Measurements from ENCODE around the gene NUDT6.

DNA sequence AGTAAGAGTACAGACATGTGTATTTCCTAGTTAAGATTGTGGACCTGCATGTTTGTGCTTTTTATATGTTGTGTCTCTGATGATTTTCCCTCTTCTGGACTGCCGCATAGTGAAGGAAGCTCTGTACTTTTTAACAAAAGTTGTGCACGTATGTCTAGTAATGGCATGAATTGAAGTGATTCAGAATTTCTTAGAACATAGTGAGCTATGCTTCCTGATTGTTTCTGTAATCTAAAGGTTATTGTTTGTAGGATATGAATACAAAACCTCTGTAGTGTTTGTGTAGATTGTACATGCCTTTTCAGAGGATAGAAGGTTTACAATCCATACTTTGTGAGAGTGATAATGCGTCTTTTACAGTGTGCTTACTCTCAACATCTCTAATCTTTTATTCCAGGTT, 37.0 kb upstream of the NUDT6 start:
- TF ChIP-seq FOXJ3 (CRISPR knock-in tag; IDR thresholded peaks at IDR 0.05), result no peak
- TF ChIP-seq, protein P1, sequence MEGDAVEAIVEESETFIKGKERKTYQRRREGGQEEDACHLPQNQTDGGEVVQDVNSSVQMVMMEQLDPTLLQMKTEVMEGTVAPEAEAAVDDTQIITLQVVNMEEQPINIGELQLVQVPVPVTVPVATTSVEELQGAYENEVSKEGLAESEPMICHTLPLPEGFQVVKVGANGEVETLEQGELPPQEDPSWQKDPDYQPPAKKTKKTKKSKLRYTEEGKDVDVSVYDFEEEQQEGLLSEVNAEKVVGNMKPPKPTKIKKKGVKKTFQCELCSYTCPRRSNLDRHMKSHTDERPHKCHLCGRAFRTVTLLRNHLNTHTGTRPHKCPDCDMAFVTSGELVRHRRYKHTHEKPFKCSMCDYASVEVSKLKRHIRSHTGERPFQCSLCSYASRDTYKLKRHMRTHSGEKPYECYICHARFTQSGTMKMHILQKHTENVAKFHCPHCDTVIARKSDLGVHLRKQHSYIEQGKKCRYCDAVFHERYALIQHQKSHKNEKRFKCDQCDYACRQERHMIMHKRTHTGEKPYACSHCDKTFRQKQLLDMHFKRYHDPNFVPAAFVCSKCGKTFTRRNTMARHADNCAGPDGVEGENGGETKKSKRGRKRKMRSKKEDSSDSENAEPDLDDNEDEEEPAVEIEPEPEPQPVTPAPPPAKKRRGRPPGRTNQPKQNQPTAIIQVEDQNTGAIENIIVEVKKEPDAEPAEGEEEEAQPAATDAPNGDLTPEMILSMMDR (IDR thresholded peaks at IDR 0.05), result no peak
- TF ChIP-seq, protein P2, sequence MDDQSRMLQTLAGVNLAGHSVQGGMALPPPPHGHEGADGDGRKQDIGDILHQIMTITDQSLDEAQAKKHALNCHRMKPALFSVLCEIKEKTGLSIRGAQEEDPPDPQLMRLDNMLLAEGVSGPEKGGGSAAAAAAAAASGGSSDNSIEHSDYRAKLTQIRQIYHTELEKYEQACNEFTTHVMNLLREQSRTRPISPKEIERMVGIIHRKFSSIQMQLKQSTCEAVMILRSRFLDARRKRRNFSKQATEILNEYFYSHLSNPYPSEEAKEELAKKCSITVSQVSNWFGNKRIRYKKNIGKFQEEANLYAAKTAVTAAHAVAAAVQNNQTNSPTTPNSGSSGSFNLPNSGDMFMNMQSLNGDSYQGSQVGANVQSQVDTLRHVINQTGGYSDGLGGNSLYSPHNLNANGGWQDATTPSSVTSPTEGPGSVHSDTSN (IDR thresholded peaks at IDR 0.05), result no peak

Data from SK-N-SH (cell line).